Type B pancreatic cell (in vitro differentiated cells): ENCODE data around the gene MAST4. TPM values are rescaled to one million over a fixed set of nuclear protein-coding genes. Genes with fewer than 3 reads are reported as not detected.

ENCODE experiments used
- DNase-seq: peaks from one replicate; pipeline ENCODE4 v3.0.0; 2021; ENCODE audit warnings: mixed read lengths; ENCODE audit not compliant: unreplicated experiment; ENCODE audit errors: extremely low spot score
- H3K27ac Mint-ChIP-seq: 2 replicates; pipeline ENCODE4 v1.8.0; 2021; ENCODE audit warnings: mild to moderate bottlenecking, mixed read lengths
- H3K27me3 Mint-ChIP-seq: 2 replicates; pipeline ENCODE4 v1.8.0; 2021; ENCODE audit warnings: mixed read lengths
- H3K36me3 Mint-ChIP-seq: 2 replicates; pipeline ENCODE4 v1.8.0; 2021; ENCODE audit warnings: mixed read lengths
- H3K4me1 Mint-ChIP-seq: one replicate; pipeline ENCODE4 v1.8.0; 2021; ENCODE audit warnings: mixed read lengths; ENCODE audit not compliant: unreplicated experiment
- H3K4me3 Mint-ChIP-seq: 2 replicates; pipeline ENCODE4 v1.8.0; 2021; ENCODE audit warnings: mild to moderate bottlenecking, mixed read lengths
- H3K9me3 Mint-ChIP-seq: 2 replicates; pipeline ENCODE4 v1.8.0; 2021; ENCODE audit warnings: mixed read lengths
- total RNA-seq: library from RNA; stranded (reverse); gene quantifications from 2 replicates; pipeline ENCODE4 v1.2.1, GENCODE V29; 2021; ENCODE audit warnings: low replicate concordance
- TF ChIP-seq, protein P1 (sequence below): fragments of 200-600 bp; sonication (generic); conservative IDR thresholded peaks from 2 replicates; pipeline ENCODE4 v1.5.0; 2021; ENCODE audit warnings: antibody characterized with exemption, mild to moderate bottlenecking

Gene MAST4
- total RNA-seq, 1 donor from 2014 or later = 23.0 TPM

GRCh38 chr5:66891184-66891925, 295.2 kb downstream of the MAST4 start:
- Mint-ChIP-seq H3K9me3 (peaks cover 16% of the 10 kb centered on the region), H3K27ac (peak overlapping the region; percentile 72), H3K27me3 (peaks cover 3% of the 10 kb centered on the region), H3K4me1 (peaks cover 41% of the 10 kb centered on the region), H3K36me3 (no peaks in the 10 kb centered on the region), H3K4me3 (no peak overlapping the region)
- TF ChIP-seq, protein P1, sequence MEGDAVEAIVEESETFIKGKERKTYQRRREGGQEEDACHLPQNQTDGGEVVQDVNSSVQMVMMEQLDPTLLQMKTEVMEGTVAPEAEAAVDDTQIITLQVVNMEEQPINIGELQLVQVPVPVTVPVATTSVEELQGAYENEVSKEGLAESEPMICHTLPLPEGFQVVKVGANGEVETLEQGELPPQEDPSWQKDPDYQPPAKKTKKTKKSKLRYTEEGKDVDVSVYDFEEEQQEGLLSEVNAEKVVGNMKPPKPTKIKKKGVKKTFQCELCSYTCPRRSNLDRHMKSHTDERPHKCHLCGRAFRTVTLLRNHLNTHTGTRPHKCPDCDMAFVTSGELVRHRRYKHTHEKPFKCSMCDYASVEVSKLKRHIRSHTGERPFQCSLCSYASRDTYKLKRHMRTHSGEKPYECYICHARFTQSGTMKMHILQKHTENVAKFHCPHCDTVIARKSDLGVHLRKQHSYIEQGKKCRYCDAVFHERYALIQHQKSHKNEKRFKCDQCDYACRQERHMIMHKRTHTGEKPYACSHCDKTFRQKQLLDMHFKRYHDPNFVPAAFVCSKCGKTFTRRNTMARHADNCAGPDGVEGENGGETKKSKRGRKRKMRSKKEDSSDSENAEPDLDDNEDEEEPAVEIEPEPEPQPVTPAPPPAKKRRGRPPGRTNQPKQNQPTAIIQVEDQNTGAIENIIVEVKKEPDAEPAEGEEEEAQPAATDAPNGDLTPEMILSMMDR = no peak
- DNase-seq = no peak

- Mint-ChIP-seq H3K4me3 (no peak overlapping the region), H3K9me3 (peaks cover 16% of the 10 kb centered on the region), H3K27me3 (peaks cover 3% of the 10 kb centered on the region), H3K27ac (no peak overlapping the region), H3K36me3 (no peaks in the 10 kb centered on the region), H3K4me1 (peaks cover 48% of the 10 kb centered on the region)
- DNase-seq = no peak
- TF ChIP-seq, protein P1 = no peak
Measured at GRCh38 chr5:66892716-66893115, 296.5 kb downstream of the MAST4 start.

GRCh38 chr5:66894480-66895240, 298.5 kb downstream of the MAST4 start:
- TF ChIP-seq, protein P1 = no peak
- Mint-ChIP-seq H3K4me1 (peaks cover 58% of the 10 kb centered on the region), H3K9me3 (peaks cover 16% of the 10 kb centered on the region), H3K27ac (no peak overlapping the region), H3K36me3 (no peaks in the 10 kb centered on the region), H3K27me3 (peaks cover 3% of the 10 kb centered on the region), H3K4me3 (no peak overlapping the region)
- DNase-seq = no peak

GRCh38 chr5:66896171-66896570, 300.0 kb downstream of the MAST4 start:
- peaks cover 48% of the 10 kb centered on the region for H3K4me1 Mint-ChIP-seq
- H3K27ac Mint-ChIP-seq = no peak overlapping the region
- H3K36me3 Mint-ChIP-seq = no peaks in the 10 kb centered on the region
- TF ChIP-seq, protein P1 = no peak
- H3K27me3 Mint-ChIP-seq = peaks cover 3% of the 10 kb centered on the region
- no peak overlapping the region for H3K4me3 Mint-ChIP-seq
- DNase-seq = no peak
- peaks cover 15% of the 10 kb centered on the region for H3K9me3 Mint-ChIP-seq

- H3K9me3 Mint-ChIP-seq = peaks cover 10% of the 10 kb centered on the region
- peaks cover 39% of the 10 kb centered on the region for H3K4me1 Mint-ChIP-seq
- DNase-seq = no peak
- H3K27me3 Mint-ChIP-seq = no peaks in the 10 kb centered on the region
- TF ChIP-seq, protein P1 = no peak
- H3K4me3 Mint-ChIP-seq = no peak overlapping the region
- H3K27ac Mint-ChIP-seq = no peak overlapping the region
- no peaks in the 10 kb centered on the region for H3K36me3 Mint-ChIP-seq
Measured at GRCh38 chr5:66897356-66897755, 301.2 kb downstream of the MAST4 start.
